PC-3 (cell line): ENCODE measurements around the gene FGFRL1. TPM values are rescaled to one million over a fixed set of nuclear protein-coding genes. Genes with fewer than 3 reads are reported as not detected.
A peak's percentile ranks its signal among the peaks of the same experiment; 100 is the strongest.

Source experiments
- ATAC-seq: fragments of 200-7000 bp; cut with Tn5 transposase; 2 replicates; pipeline ENCODE4 v1.9.1; 2020; ENCODE audit warnings: mild to moderate bottlenecking, moderate library complexity
- BruUV-seq: library from RNA; stranded (reverse); fragments of 400-500 nt; replicated peaks from 2 replicates; lab custom pipeline; 2021; lab: Mats Ljungman, UMichigan
- CTCF ChIA-PET: fragments of 300-600 bp; sonication (Branson Sonifier 250); formaldehyde crosslinking; loops from one replicate; lab custom pipeline; 2022; ENCODE audit warnings: antibody characterized with exemption; lab: Charles Lee
- POLR2A ChIA-PET: fragments of 300-600 bp; sonication (Branson Sonifier 250); formaldehyde crosslinking; loops from one replicate; lab custom pipeline; 2022; ENCODE audit warnings: antibody characterized with exemption; ENCODE audit not compliant: unreplicated experiment; lab: Charles Lee
- DNase-seq: peaks from one replicate; pipeline ENCODE4 v3.0.0-alpha.2; 2015
- H2AFZ ChIP-seq: fragments of 300-600 bp; sonication (generic); 2 replicates; pipeline ENCODE4 v1.6.0; 2016; ENCODE audit warnings: antibody characterized with exemption, low read length
- H3F3A ChIP-seq: fragments of 300-600 bp; sonication (generic); one replicate; pipeline ENCODE4 v1.6.0; 2017; ENCODE audit warnings: antibody characterized with exemption, low read length, control low read depth, mild to moderate bottlenecking; ENCODE audit not compliant: unreplicated experiment
- H3K27ac ChIP-seq: fragments of 300-600 bp; sonication (generic); 2 replicates; pipeline ENCODE4 v1.5.1; 2016; ENCODE audit warnings: mild to moderate bottlenecking, low read length
- H3K27me3 ChIP-seq: fragments of 300-600 bp; sonication (generic); 2 replicates; pipeline ENCODE4 v1.6.1; 2016; ENCODE audit warnings: low read length, mixed read lengths
- H3K36me3 ChIP-seq: fragments of 300-600 bp; sonication (generic); 2 replicates; pipeline ENCODE4 v1.6.1; 2016; ENCODE audit warnings: low read depth, mixed run types, low read length, mixed read lengths
- H3K4me1 ChIP-seq: fragments of 300-600 bp; sonication (generic); 2 replicates; pipeline ENCODE4 v1.5.1; 2016; ENCODE audit warnings: low read length; ENCODE audit not compliant: insufficient read depth
- H3K4me2 ChIP-seq: fragments of 300-600 bp; sonication (generic); 2 replicates; pipeline ENCODE4 v1.6.0; 2016; ENCODE audit warnings: low read length
- H3K4me3 ChIP-seq: fragments of 300-600 bp; sonication (generic); 2 replicates; pipeline ENCODE4 v1.5.1; 2016; ENCODE audit warnings: mild to moderate bottlenecking, low read length, mixed read lengths
- H3K79me2 ChIP-seq: fragments of 300-600 bp; sonication (generic); 2 replicates; pipeline ENCODE4 v1.6.1; 2017; ENCODE audit warnings: low read length, mixed read lengths
- H3K9ac ChIP-seq: fragments of 300-600 bp; sonication (generic); 2 replicates; pipeline ENCODE4 v1.6.0; 2016; ENCODE audit warnings: mild to moderate bottlenecking, low read length
- H3K9me2 ChIP-seq: fragments of 300-600 bp; sonication (generic); replicated peaks from 2 replicates; pipeline ENCODE4 v1.6.1; 2016; ENCODE audit warnings: mixed run types, low read length, mixed read lengths
- H3K9me3 ChIP-seq: fragments of 300-600 bp; sonication (generic); 2 replicates; pipeline ENCODE4 v1.6.1; 2016; ENCODE audit warnings: low read length, mixed read lengths
- H4K20me1 ChIP-seq: fragments of 300-600 bp; sonication (generic); 2 replicates; pipeline ENCODE4 v1.6.1; 2016; ENCODE audit warnings: low read length, mixed read lengths
- EZH2 ChIP-seq: fragments of 300-600 bp; sonication (generic); IDR thresholded peaks from one replicate; pipeline ENCODE4 v1.6.1; 2017; ENCODE audit warnings: antibody characterized with exemption, mild to moderate bottlenecking, low read length; ENCODE audit not compliant: unreplicated experiment
- EZH2phosphoT487 ChIP-seq: fragments of 300-600 bp; sonication (generic); IDR thresholded peaks from 2 replicates; pipeline ENCODE4 v1.6.1; 2018; ENCODE audit warnings: mild to moderate bottlenecking, antibody characterized with exemption, low read length, borderline replicate concordance
- intact Hi-C: fragments of 100-400 bp; cut with micrococcal nuclease; formaldehyde crosslinking; loops from 2 replicates; pipeline ENCODE4 v1.9.0; 2023
- total RNA-seq: library from RNA; depleted of rRNA; stranded (reverse); fragments of >200 nt; gene quantifications from 2 replicates; pipeline ENCODE4 v1.2.3, GENCODE V29; 2014
- TF ChIP-seq, protein P1 (sequence below): fragments of 300-600 bp; sonication (generic); conservative IDR thresholded peaks from 2 replicates; pipeline ENCODE4 v1.5.1; 2017; ENCODE audit warnings: antibody characterized with exemption, low read depth, mild to moderate bottlenecking, low read length

FGFRL1 gene
- total RNA-seq, 1 experiment from 2014 or later, result 31.2 TPM

DNA sequence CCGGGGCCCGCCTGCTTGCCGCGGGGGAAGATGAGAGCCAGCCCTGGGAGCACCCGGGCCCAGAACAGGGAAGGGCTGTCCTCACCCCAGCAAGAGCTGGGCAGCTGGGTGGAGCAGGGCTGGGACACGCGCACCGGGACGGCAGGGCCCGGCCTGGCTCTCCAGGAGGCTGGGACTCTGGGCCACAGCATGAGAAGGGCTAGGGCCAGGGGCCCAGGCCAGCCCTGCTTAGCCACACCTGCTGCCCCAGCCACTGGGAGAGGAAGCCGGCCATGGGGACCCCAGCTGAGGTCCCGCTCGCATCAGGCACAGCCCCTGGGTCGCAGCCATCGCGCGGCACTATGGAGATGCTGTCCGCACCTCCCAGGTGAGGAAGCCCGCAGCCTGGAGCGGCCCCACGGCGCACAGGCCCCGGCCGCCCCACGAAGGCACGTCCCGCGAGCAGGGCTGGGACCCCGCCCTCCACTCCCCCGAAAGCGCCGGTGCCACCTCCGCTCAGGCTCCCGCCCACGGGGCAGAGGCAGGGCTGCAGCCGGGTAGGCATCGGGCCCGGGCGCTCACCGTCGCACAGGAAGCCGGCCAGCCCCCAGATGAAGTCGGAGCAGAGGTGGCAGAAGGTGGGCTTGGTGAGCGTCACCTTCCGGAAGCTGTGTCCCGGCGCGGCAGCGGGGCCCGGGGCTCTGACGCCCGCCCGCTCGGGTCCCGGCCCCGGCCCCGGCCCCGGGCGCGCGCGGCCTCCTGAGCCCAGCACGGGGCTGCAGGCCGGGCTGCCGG, 38.6 kb upstream of the FGFRL1 start:
- DNase-seq (peak; percentile 13), ATAC-seq (peak; percentile 55)
- ChIA-PET CTCF (no interaction called here), POLR2A (no interaction called here)
- Histone ChIP-seq H3F3A (no peaks in the 10 kb centered on the region), H4K20me1 (no peaks in the 10 kb centered on the region; the same call in 1 of the 2 replicates), H3K9ac (peak overlapping the region; percentile 53), H3K36me3 (no peaks in the 10 kb centered on the region), H3K9me3 (no peaks in the 10 kb centered on the region), H3K9me2 (no peaks in the 10 kb centered on the region), H2AFZ (peak overlapping the region; percentile 42; the same call in 1 of the 2 replicates), H3K4me2 (peak overlapping the region; percentile 91), H3K27ac (no peak overlapping the region), H3K4me3 (peak overlapping the region; percentile 78), H3K4me1 (peaks cover 18% of the 10 kb centered on the region), H3K79me2 (peaks cover 7% of the 10 kb centered on the region; the same call in 1 of the 2 replicates), H3K27me3 (no peaks in the 10 kb centered on the region)
- no TSS peak for BruUV-seq
- intact Hi-C loops, result no loop called here
- TF ChIP-seq, protein P1, sequence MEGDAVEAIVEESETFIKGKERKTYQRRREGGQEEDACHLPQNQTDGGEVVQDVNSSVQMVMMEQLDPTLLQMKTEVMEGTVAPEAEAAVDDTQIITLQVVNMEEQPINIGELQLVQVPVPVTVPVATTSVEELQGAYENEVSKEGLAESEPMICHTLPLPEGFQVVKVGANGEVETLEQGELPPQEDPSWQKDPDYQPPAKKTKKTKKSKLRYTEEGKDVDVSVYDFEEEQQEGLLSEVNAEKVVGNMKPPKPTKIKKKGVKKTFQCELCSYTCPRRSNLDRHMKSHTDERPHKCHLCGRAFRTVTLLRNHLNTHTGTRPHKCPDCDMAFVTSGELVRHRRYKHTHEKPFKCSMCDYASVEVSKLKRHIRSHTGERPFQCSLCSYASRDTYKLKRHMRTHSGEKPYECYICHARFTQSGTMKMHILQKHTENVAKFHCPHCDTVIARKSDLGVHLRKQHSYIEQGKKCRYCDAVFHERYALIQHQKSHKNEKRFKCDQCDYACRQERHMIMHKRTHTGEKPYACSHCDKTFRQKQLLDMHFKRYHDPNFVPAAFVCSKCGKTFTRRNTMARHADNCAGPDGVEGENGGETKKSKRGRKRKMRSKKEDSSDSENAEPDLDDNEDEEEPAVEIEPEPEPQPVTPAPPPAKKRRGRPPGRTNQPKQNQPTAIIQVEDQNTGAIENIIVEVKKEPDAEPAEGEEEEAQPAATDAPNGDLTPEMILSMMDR, result no peak
- no peak for TF ChIP-seq EZH2phosphoT487
- no peak for TF ChIP-seq EZH2

DNA sequence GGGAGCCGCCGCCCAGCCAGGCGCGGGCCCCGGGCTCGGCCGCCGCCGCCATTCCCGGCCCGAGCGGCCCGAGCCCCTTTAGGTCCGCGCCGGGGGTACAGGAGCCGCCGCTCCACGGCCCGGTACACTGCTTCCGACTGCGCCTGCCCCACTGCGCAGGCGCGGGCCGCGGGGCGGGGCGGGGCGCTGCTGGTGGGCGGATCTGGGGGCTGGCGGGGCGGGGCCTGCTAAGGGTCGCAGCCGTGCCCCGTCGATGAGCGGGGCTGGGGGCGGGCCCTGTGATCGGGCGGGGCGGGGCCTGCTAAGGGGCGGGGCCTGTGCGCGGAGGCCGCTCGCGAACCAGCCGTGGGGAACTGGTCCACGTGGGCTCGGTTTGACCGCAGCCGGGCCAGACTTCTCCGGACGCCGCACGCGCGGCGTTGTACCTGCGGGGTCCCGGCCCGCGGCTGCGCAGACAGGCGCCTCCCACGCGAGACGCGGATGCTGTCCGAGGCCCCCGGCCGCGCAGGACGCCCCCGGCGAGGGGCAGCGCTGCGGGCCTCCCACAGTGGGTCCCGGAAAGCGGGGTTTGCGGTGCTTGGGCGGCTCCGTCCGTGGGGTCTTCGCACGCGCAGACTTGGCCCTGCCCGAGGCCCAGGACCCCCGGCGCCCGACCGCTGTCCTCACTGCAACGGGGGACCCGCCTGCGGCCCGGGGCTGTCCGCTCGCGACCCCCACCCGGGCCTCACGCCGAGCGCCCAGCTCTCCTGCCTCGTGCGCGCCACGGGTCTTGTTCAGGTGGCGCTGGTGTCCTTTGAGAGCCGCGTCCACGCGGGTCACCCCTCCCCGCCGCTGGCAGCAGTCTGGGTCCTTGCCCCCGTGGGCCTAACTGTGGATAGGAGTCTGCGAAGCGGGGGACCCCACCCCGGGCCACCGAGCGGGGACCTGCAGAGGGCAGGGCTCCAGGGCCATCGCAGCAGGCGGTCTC, 37.7 kb upstream of the FGFRL1 start, which contains the start of gene DGKQ:
Gene DGKQ, minus strand, starts transcription at position 139 of the 967 bp plus-strand sequence. Its CDS starts 87 bp downstream, at position 52.
- ChIA-PET POLR2A (no interaction called here), CTCF (no interaction called here)
- Histone ChIP-seq H3K4me3 (peak within 1 kb of the TSS; percentile 78), H3K9ac (peak within 1 kb of the TSS; percentile 53), H3F3A (no peaks in the 10 kb centered on the region), H3K9me3 (no peaks in the 10 kb centered on the region), H3K36me3 (no peaks in the 10 kb centered on the region), H3K4me1 (peaks cover 18% of the 10 kb centered on the region), H2AFZ (peak within 1 kb of the TSS; percentile 42; the same call in 1 of the 2 replicates), H3K79me2 (peaks cover 7% of the 10 kb centered on the region; the same call in 1 of the 2 replicates), H3K27me3 (no peaks in the 10 kb centered on the region), H3K27ac (no peak within 1 kb of the TSS), H3K9me2 (no peaks in the 10 kb centered on the region), H3K4me2 (peak within 1 kb of the TSS; percentile 91), H4K20me1 (no peaks in the 10 kb centered on the region; the same call in 1 of the 2 replicates)
- intact Hi-C loops, result no loop called here
- DNase-seq, result peak; percentile 68
- ATAC-seq, result peak; percentile 86
- TF ChIP-seq, protein P1, result no peak
- TF ChIP-seq EZH2 (no peak), EZH2phosphoT487 (no peak)
- no TSS peak for BruUV-seq
